IPS-18c (cell line): ENCODE data around the gene DPYSL5.
"Not testable (repeated sequence)": the region's sequence is repeated elsewhere in the genome, so short reads cannot be mapped to it uniquely, and the experiment has no call there.

Source experiments
- H3K4me3 ChIP-seq: 2 replicates; pipeline ENCODE4 v1.7.0; 2013; ENCODE audit warnings: low read depth, mild to moderate bottlenecking, low read length, moderate library complexity; ENCODE audit not compliant: insufficient read depth
- H3K9me3 ChIP-seq: one replicate; pipeline ENCODE4 v1.6.1; 2013; ENCODE audit warnings: mild to moderate bottlenecking, low read length, moderate library complexity; ENCODE audit not compliant: control insufficient read depth, insufficient read depth

DPYSL5 gene

GRCh38 chr2:26910176-26910575, 62.2 kb downstream of the DPYSL5 start:
- peaks cover 3% of the 10 kb centered on the region for H3K9me3 ChIP-seq
- no peak overlapping the region for H3K4me3 ChIP-seq

- H3K4me3 ChIP-seq: no peak overlapping the region
- H3K9me3 ChIP-seq: no peaks in the 10 kb centered on the region
Observed at GRCh38 chr2:26911911-26912861, 64.3 kb downstream of the DPYSL5 start.

GRCh38 chr2:26913606-26913998, 65.7 kb downstream of the DPYSL5 start:
- Histone ChIP-seq H3K4me3 (no peak overlapping the region), H3K9me3 (no peaks in the 10 kb centered on the region)

GRCh38 chr2:26913999-26914658, 66.2 kb downstream of the DPYSL5 start:
- Histone ChIP-seq H3K4me3 (no peak overlapping the region), H3K9me3 (no peaks in the 10 kb centered on the region)

DNA sequence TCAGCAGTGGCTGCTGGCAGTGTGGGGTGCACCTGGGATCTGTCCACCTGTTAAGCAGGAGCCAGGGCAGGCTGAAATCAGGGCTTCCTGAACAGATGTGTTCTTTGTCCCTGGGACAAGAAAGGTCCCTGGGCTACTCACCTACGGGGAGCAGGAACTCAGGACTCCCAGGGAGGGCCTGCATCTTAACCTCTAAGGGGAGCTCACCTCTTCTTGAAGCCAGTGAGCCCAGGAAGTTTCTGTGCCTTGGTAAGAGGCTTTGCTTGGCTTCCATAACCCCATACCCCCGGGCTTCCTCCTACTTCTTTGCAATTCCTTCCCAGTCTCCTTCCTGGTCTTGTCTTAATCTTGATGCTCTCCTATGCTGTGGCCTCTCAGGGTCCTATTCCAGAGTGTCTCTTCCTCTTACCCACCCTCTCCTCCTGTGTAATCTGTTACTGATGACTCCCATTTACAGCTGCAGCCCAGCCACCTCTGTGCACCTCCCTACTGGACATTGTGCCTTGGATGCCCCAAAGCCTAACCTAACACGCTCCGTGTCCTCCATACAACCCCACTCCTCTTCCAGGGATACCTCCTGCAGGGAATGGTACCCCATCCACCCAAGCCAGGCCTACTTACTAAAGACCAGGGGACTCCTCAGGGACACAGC, 66.9 kb downstream of the DPYSL5 start:
- Histone ChIP-seq H3K4me3 (no peak overlapping the region), H3K9me3 (no peaks in the 10 kb centered on the region)

DNA sequence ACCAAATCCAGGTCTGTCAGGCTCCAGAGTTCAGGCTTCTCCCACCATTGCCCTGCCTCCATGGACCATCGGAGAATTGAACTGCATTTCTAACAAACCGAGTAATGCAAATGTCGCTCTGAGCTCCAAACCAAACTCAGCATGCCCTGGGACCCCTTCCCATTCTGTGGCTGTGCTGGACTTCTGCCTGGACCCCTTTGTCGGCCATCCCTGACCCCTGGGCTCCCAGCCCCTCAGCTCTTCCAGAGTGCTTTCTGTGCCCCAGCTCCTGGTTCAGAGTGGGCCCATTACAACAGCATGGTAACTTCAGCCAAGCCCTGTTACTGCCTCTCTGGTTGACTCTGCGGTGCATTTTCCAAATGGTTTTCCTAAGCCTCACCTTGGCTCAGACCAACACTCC, 67.4 kb downstream of the DPYSL5 start:
- Histone ChIP-seq H3K9me3 (no peaks in the 10 kb centered on the region), H3K4me3 (no peak overlapping the region)

DNA sequence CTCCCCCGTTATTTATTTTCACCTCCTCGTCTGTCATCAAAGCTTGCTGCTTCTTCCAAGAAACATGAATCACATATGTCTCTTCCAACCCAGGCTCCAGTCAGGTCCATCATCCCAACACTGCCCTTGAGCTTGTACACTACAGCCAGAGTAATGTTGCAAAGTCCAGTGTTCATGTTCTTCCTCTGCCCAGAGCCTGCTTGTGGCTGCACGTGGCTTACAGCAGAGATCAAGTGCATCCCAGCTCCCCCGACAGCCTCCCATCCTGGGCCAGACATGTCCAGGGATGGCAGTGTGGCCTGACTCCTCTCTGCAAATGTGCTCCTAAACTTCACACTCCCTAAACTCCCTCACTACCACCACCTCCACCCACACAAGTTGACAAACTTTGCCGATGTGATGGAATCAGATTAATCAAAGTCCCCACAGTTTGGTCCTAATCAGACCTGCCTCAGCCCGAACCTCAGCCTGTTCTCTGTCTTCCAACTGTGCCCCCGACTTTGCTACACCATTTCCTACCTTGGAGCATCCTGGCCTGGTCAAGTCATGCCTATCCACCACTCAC, 68.3 kb downstream of the DPYSL5 start:
- H3K9me3 ChIP-seq: no peaks in the 10 kb centered on the region
- no peak overlapping the region for H3K4me3 ChIP-seq

- Histone ChIP-seq H3K4me3 (no peak overlapping the region), H3K9me3 (no peaks in the 10 kb centered on the region)
Observed at GRCh38 chr2:26917135-26917836, 69.4 kb downstream of the DPYSL5 start.

DNA sequence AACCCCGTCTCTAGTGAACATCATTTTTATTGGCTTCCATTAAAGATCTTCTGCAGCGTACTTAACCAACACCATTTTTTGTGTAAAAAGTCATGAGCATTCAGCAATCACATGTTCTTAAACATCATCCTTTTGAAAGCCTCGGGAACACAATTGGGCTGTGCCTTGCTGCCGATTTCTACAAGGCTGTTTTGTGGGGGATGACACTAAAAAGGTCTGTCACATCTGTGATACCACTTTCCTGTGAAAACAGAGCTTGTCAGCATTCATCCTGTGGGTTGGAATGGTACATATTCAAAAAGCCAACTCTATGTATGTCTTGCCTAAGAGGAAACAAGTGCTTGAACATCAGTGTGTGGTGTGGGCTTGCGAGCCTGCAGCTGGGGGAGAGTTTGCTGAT, 73.4 kb downstream of the DPYSL5 start:
- Histone ChIP-seq H3K4me3 (no peak overlapping the region), H3K9me3 (no peaks in the 10 kb centered on the region)

DNA sequence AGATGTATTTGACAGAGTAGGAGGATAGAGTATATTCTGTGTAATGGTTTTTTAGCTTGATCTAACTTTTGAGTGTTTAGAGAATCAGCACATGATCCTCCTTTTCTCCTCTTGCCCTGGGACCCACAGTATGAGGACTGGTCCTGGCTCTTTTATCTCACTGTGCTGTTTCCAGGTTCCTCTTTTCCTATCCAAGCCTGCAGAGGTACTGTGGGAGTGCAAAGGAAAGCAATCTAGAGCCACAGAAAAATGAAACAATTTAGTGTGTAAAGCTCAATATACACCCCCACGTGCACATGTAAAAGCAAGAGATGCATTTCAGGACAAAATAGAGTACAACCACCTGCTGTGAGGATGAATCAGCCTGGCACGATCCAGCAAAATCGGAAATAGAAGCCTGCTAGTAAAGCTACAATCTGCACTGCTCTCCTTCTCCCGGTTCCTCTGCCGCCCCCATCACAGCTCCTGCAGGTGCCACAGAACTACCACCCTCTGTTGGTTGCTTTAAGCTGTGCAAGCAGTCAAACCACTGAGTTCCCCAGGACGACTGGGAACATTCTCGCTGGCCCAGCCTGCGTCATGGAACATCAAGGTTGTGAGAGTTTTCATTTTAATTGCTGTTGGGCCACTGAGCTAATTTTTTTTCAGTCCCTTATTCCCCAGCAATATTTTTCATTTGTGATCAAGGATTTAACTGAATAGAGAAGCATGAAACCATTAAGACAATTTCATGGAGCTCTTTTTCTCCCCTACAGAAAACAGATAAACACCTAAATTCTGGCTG, 74.7 kb downstream of the DPYSL5 start:
- Histone ChIP-seq H3K9me3 (no peaks in the 10 kb centered on the region), H3K4me3 (no peak overlapping the region)

GRCh38 chr2:26923189-26923466, 75.2 kb downstream of the DPYSL5 start:
- not testable (repeated sequence) for H3K4me3 ChIP-seq, H3K9me3 ChIP-seq

DNA sequence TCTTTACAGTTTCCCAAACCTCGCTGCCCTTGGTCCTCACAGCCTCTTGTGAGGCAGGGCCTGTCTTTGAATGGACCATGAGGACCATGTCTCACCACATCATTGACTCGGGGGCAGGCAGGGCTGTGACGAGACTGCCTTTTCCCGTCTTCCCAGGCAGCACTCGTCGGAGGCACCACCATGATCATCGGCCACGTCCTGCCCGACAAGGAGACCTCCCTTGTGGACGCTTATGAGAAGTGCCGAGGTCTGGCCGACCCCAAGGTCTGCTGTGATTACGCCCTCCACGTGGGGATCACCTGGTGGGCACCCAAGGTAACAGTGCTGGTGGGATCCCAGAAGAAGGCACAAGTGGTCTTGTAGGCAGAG, 76.8 kb downstream of the DPYSL5 start:
- no peak overlapping the region for H3K4me3 ChIP-seq
- no peaks in the 10 kb centered on the region for H3K9me3 ChIP-seq

- no peak overlapping the region for H3K4me3 ChIP-seq
Observed at GRCh38 chr2:26925100-26925791, 77.3 kb downstream of the DPYSL5 start.

DNA sequence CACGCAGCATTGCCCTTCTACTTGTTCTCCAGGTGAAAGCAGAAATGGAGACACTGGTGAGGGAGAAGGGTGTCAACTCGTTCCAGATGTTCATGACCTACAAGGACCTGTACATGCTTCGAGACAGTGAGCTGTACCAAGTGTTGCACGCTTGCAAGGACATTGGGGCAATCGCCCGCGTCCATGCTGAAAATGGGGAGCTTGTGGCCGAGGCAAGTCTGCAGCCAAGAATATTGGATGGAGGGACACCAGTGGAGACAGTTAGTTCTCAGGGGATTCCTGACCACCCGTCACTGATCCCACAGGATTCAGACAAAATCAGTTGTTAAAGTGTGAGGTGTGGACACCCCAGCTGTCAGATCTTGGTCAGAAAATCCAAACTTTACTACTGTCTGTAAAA, 79.3 kb downstream of the DPYSL5 start:
- Histone ChIP-seq H3K9me3 (no peaks in the 10 kb centered on the region), H3K4me3 (no peak overlapping the region)

More at GRCh38 chr2:26925100-26925791, 77.3 kb downstream of the DPYSL5 start:
- no peaks in the 10 kb centered on the region for H3K9me3 ChIP-seq

DNA sequence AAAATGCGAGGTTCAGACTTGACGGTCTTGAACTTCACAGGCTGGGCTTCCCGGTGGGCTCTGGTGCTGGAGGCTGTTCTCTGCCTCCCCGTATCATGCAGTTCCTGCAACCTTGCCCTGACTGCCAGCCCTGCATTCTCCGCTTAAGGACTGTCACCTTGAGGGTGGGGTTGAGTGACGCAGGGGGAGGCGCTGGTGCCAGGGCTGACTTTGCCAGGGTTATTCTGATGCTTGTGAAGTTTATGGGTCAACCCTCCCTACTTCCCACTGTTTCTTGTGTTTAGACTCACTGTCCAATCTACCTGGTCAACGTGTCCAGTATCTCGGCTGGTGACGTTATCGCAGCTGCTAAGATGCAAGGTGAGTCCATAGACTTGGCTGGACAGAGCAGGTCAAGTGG, 85.0 kb downstream of the DPYSL5 start:
- no peak overlapping the region for H3K4me3 ChIP-seq
- no peaks in the 10 kb centered on the region for H3K9me3 ChIP-seq
